Right atrium auricular region (tissue), 2 donors: ENCODE results near the gene SEMA3C. TPM values are rescaled to one million over a fixed set of nuclear protein-coding genes. Genes with fewer than 3 reads are reported as not detected.

Experiments
- DNase-seq: peaks from one replicate; pipeline ENCODE4 v3.0.0-alpha.2; 2019; ENCODE audit warnings: low spot score
- H3K27ac ChIP-seq, 2 donors: fragments of 200-600 bp; sonication (generic); 1 replicate in 1 of 2; 2 replicates in 1 of 2; pipeline ENCODE4 v1.5.1; 2016 to 2019
- H3K27me3 ChIP-seq, 2 donors: fragments of 200-600 bp; sonication (generic); one replicate each; pipeline versions ENCODE4 v1.5.1 to v1.6.0; 2017 to 2019
- H3K36me3 ChIP-seq: fragments of 200-600 bp; sonication (generic); one replicate; pipeline ENCODE4 v1.5.1; 2016
- H3K4me1 ChIP-seq, 2 donors: fragments of 200-600 bp; sonication (generic); one replicate each; pipeline versions ENCODE4 v1.5.1 to v1.6.0; 2017 to 2019
- H3K4me3 ChIP-seq, 2 donors: fragments of 200-600 bp; sonication (generic); 1 replicate in 1 of 2; 2 replicates in 1 of 2; pipeline ENCODE4 v1.5.1; 2017 to 2019; ENCODE audit warnings: mild to moderate bottlenecking in 1 of 2, moderate library complexity in 1 of 2
- H3K9me3 ChIP-seq, 2 donors: fragments of 200-600 bp; sonication (generic); one replicate each; pipeline ENCODE4 v1.5.1; 2019
- CTCF ChIP-seq, 2 donors: fragments of 200-600 bp; sonication (generic); IDR thresholded peaks; one replicate each; pipeline ENCODE4 v1.5.1; 2019; ENCODE audit warnings: antibody characterized with exemption in 2 of 2
- total RNA-seq, 2 donors: library from RNA; depleted of rRNA; stranded (reverse); fragments of >200 nt; gene quantifications; one replicate each; pipeline ENCODE4 v1.1.0, GENCODE V29; 2016

SEMA3C gene
- total RNA-seq, 2 donors from 2014 or later, result 58.3 to 61.6 TPM

- H3K36me3 ChIP-seq, result no peaks in the 10 kb centered on the region
- TF ChIP-seq CTCF (IDR thresholded peaks at IDR 0.05), result no peak
- no peak overlapping the region for H3K4me3 ChIP-seq
- H3K4me1 ChIP-seq, result peaks cover 0 to 4% of the 10 kb centered on the region in 2 donors
- DNase-seq, result no peak
- no peak overlapping the region for H3K27ac ChIP-seq
- no peaks in the 10 kb centered on the region for H3K9me3 ChIP-seq
- no peaks in the 10 kb centered on the region for H3K27me3 ChIP-seq
Measured at GRCh38 chr7:80838643-80839042, 80.2 kb downstream of the SEMA3C start.

GRCh38 chr7:80837345-80837744 lies 81.5 kb downstream of the SEMA3C start:
- no peak overlapping the region for H3K4me3 ChIP-seq
- no peak for DNase-seq
- H3K4me1 ChIP-seq, result peaks cover 0 to 4% of the 10 kb centered on the region in 2 donors
- H3K36me3 ChIP-seq, result no peaks in the 10 kb centered on the region
- H3K27ac ChIP-seq, result no peak overlapping the region
- TF ChIP-seq CTCF (IDR thresholded peaks at IDR 0.05), result no peak
- H3K27me3 ChIP-seq, result no peaks in the 10 kb centered on the region
- H3K9me3 ChIP-seq, result no peaks in the 10 kb centered on the region

GRCh38 chr7:80835251-80835650 lies 83.6 kb downstream of the SEMA3C start:
- Histone ChIP-seq H3K4me1 (peaks cover 0 to 11% of the 10 kb centered on the region in 2 donors), H3K27me3 (no peaks in the 10 kb centered on the region), H3K4me3 (no peak overlapping the region), H3K27ac (no peak overlapping the region), H3K36me3 (no peaks in the 10 kb centered on the region), H3K9me3 (no peaks in the 10 kb centered on the region)
- DNase-seq, result no peak
- TF ChIP-seq CTCF (IDR thresholded peaks at IDR 0.05), result no peak

- Histone ChIP-seq H3K4me1 (peaks cover 0 to 11% of the 10 kb centered on the region in 2 donors), H3K27ac (no peak overlapping the region), H3K27me3 (no peaks in the 10 kb centered on the region), H3K9me3 (no peaks in the 10 kb centered on the region), H3K4me3 (no peak overlapping the region), H3K36me3 (no peaks in the 10 kb centered on the region)
- DNase-seq, result no peak
- TF ChIP-seq CTCF (IDR thresholded peaks at IDR 0.05), result no peak
Measured at GRCh38 chr7:80833289-80834268, 85.3 kb downstream of the SEMA3C start.

- H3K4me3 ChIP-seq, result no peak overlapping the region
- no peaks in the 10 kb centered on the region for H3K9me3 ChIP-seq
- TF ChIP-seq CTCF (IDR thresholded peaks at IDR 0.05), result no peak
- H3K27ac ChIP-seq, result no peak overlapping the region
- H3K4me1 ChIP-seq, result peaks cover 0 to 16% of the 10 kb centered on the region in 2 donors
- H3K36me3 ChIP-seq, result no peaks in the 10 kb centered on the region
- no peak for DNase-seq
- no peaks in the 10 kb centered on the region for H3K27me3 ChIP-seq
Measured at GRCh38 chr7:80832006-80832405, 86.8 kb downstream of the SEMA3C start.
